Superior temporal gyrus (tissue), 1 donor: Measurements from ENCODE around the gene TNK2.
"Not testable (repeated sequence)": the region's sequence is repeated elsewhere in the genome, so short reads cannot be mapped to it uniquely, and the experiment has no call there.

Experiments
- DNase-seq: peaks from one replicate; pipeline ENCODE4 v3.0.0-alpha.2; 2016; ENCODE audit errors: extremely low spot score

TNK2 gene

GRCh38 chr3:195916991-195917390 lies 8.6 kb upstream of the TNK2 start:
- no peak for DNase-seq

DNA sequence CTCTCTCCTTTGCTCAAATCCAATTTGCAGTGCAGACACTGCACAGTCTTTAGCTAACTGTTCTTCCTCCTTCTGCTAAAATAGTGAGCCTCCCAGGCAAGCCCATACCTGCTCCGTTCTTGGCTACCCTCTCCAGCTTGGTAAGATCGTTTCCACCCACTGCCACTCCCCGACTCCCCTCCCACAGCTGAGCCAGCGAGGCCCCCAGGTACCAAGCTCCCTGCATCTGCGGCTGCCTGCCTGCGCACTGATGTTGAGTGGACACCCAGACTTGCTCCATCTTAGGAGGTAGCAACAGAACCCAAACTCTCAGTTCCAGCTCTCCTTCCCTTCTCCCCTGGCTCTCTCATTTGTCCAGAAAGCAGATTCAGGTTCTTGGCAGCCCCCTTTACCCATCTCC lies 7.9 kb upstream of the TNK2 start:
- DNase-seq = no peak

- peak; percentile 98 for DNase-seq
Observed at GRCh38 chr3:195914648-195915473, 6.5 kb upstream of the TNK2 start.

- DNase-seq = not testable (repeated sequence)
Observed at GRCh38 chr3:195914146-195914545, 5.8 kb upstream of the TNK2 start.

DNA sequence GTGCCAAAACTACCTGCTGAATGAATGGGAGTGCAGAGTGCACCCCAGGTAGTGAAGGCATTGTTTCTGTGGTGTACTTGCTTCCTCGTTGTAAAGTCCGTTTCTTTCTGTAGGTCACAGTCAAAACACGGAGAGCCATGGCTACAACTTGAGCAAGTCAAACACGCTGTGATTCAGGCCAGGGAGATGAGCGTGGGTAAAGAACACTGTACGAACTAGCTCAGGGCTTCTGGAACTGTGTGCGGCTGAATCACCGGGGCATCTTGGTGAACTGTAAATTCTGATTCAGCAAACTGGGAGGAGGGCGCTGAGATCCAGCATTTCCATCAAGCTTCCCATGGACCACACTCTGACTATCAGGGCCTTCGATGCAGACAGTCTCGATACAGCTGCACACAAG lies 5.0 kb upstream of the TNK2 start:
- DNase-seq = no peak

DNA sequence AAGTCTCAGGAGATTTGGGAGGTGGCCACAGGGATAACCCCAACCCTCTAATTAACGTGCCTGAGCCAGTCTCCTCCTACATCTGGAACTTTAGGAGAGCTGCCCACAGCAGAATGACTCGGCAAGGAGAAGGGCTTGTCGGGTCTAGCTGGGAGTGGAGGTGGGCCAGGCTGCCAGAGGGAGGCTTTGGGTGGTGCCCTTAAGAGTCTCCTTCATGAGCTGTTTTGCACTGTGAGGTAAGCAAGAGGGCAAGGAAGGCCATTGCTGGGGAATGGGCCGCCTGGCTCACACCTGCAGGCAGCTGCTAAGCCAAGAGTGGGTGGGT lies 3.6 kb upstream of the TNK2 start:
- no peak for DNase-seq

- no peak for DNase-seq
Observed at GRCh38 chr3:195911041-195911945, 2.9 kb upstream of the TNK2 start.

- no peak for DNase-seq
Observed at GRCh38 chr3:195910499-195910845, 2.1 kb upstream of the TNK2 start.

DNA sequence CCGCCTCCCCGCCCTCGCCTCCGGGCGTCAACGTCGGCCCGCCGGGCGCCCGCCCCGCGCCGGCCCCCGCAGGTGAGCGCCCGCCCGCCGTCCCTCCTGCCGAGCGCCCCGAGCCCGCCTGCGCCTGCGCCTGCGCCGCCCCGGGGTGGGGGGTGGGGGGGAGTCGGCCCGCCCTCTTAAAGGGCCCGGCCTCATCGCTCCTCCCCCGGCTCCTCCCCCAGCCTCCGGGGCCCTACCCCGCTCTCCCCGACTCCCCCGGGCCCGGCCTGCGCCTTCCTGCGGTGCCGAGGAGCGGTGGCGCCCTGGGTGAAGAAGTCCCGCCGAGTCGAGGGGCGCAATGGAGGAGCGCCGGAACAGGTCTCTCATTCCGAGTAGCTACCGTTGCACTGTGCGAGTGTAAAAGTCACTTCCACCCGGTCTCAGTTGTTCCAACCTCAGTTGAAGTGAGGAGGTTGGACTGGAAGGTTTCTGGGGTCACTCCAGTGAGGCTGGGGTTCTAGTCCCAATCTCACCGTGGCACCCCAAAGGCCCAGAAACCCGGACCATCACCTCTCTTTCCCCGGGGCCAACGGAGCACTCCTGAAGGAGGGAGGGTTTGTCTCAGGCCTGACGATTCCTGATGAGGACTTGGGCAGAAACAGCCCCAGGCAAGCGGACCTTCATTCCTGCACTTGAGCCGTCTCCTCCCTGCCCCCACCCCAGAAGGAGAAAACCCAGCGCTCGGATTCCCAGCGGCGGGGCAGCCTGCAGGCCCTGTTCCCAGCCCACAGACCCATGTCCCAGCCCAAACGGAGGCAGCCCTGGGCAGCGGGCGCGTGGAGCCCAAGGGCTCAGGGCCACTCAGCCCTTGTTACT lies 1.5 kb upstream of the TNK2 start:
- peak; percentile 79 for DNase-seq

- DNase-seq = no peak
Observed at GRCh38 chr3:195908694-195909581, 587 bp upstream of the TNK2 start.

GRCh38 chr3:195907684-195907933 lies 742 bp downstream of the TNK2 start:
- DNase-seq = no peak

- DNase-seq = peak; percentile 59
Observed at GRCh38 chr3:195906865-195907683, 1.3 kb downstream of the TNK2 start.

DNA sequence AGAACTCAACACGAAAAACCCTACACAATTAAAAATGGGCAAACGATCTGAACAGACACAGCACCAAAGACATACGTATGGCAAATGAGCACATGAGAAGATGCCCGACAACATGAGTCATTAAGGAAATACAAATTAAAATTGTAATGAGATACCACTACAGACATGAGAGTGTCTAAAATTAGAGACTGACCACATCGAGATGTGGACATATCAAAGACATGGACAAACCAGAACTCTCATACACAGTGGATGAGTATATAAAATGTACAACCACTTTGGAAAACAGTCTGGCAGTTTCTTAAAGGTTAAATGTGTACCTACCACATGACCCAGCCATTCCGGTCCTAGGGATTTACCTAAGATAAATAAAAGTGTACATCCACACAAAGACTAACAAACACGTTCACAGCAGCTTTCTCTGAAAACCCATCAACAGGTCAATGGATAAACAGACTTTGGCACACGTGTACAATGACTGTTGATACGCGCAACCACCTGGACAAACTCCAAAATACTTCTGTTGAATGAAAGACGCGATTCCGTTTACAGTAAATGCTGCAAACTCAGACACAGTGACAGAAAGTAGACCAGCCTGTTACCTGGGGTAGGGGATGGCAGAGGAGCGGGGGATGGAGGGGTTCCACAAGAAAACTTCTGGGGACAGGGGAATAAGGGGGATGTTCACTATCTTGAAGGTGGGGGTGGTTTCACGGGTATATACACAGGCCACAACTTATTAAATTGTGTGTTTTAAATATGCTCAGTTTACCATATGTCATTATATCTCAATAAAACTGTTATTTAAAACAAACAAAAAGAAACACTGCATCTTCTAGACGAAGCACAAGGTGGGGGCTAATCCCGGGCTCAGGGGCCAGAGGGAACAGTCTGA lies 2.1 kb downstream of the TNK2 start:
- DNase-seq = no peak

GRCh38 chr3:195904368-195904767 lies 4.0 kb downstream of the TNK2 start:
- peak; percentile 11 for DNase-seq

DNA sequence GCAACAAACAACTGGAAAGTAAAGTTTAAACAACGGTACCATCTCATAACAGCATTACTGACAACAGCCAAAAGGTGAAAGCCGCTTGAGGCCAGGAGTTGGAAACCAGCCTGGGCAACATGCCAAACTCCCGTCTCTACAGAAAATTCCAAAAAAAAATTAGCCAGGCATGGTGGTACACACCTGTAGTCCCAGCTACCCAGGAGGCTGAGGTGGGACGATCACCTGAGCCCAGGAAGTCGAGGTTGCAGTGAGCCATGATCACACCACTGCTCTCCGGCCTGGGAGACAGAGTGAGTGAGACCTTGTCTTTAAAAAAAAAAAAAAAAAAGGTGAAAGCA lies 4.4 kb downstream of the TNK2 start:
- no peak for DNase-seq

DNA sequence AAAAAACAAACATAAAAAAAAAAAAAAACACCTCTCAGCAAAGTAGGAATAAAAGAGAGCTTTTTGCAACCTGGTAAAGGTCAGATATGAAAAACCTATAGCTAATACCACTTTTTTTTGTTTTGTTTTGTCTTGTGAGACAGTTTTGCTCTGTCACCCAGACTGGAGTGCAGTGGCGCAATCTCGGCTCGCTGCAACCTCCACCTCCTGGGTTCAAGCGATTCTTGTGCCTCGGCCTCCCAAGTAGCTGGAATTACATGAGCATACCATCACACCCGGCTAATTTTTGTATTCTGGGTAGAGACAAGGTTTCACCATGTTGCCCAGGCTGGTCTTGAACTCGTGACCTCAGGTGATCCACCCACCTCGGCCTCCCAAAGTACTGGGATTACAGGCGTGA lies 5.7 kb downstream of the TNK2 start:
- DNase-seq = not testable (repeated sequence)

DNA sequence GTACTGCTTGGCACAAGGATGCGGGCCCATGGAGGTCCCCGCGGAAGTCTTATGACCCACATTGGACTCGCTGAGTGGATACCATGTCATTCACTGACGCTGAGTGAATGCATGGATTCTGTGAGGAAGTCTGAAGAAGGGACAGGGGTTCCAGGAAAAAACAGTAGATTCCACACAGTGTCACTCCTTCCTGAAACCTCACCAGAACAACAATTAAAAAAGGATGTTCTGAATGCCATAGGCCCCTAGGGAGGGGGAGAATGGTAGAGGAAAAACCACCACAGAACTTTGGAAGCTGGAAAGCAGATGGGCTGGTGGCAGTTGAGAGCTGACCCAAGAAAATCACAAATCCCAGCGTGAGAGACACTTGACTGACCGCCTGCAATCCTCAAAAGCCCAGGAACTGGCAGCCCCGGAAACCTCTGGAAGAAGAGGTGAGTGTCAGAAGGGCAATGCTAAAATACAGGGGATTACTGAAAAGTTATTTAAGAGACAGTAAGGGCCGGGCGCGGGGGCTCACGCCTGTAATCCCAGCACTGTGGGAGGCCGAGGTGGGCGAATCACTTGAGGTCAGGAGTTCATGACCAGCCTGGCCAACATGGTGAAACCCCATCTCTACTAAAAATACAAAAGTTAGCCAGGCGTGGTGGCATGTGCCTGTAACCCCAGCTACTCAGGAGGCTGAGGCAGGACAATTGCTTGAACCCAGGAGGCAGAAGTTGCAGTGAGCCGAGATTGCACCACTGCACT lies 6.3 kb downstream of the TNK2 start:
- DNase-seq = not testable (repeated sequence)

DNA sequence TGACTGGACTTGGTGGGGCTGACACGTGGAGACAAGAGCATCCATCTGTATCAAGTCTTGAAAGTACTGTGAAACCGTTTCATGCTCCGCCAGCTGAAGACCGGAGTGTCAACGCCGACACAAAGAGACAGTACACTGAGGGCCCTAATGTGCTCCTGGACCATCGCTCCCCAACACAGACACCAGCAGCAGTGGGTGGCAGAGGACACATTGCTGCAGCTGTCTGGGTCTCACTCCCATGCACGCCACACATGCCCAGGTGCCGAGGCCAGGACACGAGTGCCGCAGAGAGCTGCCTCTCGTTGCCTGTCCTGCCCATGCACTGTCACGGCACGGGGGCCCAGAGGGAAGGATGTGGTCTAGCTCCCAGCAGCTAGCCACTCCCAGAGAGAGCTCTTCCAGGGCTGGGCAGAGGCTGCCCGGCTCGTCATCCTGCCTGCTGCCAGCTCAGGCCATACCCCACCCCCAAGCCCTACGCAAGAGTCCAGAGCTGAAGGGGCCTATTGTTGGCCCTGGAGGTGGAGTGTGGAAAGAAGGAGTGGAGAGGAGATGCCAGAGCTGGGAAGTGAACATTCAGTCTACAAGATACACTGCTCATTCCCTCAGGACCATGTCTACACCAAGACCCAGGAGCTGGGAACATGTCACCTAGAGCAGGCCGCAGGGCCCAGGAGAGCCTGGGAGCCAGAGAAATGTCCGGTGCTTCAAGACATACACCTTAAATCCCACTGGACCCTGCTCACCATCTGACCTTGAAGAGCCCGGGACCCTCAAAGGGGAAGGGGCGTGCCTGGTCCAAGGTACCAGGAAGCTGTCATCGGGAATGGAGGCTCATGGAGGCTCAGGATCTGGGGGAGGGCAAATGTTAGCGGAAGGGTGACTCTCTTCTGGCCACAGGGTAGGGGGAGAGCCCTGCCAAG lies 7.7 kb downstream of the TNK2 start:
- peak; percentile 91 for DNase-seq
